CD4-positive, alpha-beta T cell (primary cell): ENCODE measurements around the gene NQO2. TPM values are rescaled to one million over a fixed set of nuclear protein-coding genes. Genes with fewer than 3 reads are reported as not detected.
A peak's percentile ranks its signal among the peaks of the same experiment; 100 is the strongest.

Experiments used
- ATAC-seq: fragments of 200-7000 bp; cut with Tn5 transposase; one replicate; pipeline ENCODE4 v1.10.0; 2022; ENCODE audit warnings: mild to moderate bottlenecking; ENCODE audit not compliant: poor library complexity
- CTCF ChIA-PET: fragments of 350-600 bp; sonication (Branson Sonifier 250); formaldehyde crosslinking; loops from one replicate; lab custom pipeline; 2021; ENCODE audit warnings: antibody characterized with exemption, inconsistent platforms; lab: Charles Lee
- POLR2A ChIA-PET: fragments of 350-600 bp; sonication (Branson Sonifier 250); formaldehyde crosslinking; loops from one replicate; lab custom pipeline; 2021; ENCODE audit warnings: antibody characterized with exemption, inconsistent platforms; lab: Charles Lee
- DNase-seq, 14 experiments: peaks; one replicate each; pipeline ENCODE4 v3.0.0-alpha.2; 2013 to 2020; ENCODE audit warnings: mixed read lengths in 2 of 14
- H3K27ac ChIP-seq, 2 donors: one replicate each; pipeline versions ENCODE4 v1.5.1 to v1.7.0; 2013; ENCODE audit warnings: low read length in 2 of 2, low read depth in 1 of 2, mild to moderate bottlenecking in 1 of 2
- H3K27me3 ChIP-seq, 2 experiments: 1 replicate in 1 of 2; 2 replicates in 1 of 2; pipeline versions ENCODE4 v1.6.1 to v1.7.0; 2013; ENCODE audit warnings: low read length in 2 of 2, control low read depth in 1 of 2, mild to moderate bottlenecking in 1 of 2, moderate library complexity in 1 of 2; ENCODE audit not compliant: insufficient read depth in 2 of 2, control insufficient read depth in 1 of 2
- H3K36me3 ChIP-seq: one replicate; pipeline ENCODE4 v1.6.1; 2013; ENCODE audit warnings: low read length, control low read depth; ENCODE audit not compliant: insufficient read depth
- H3K4me1 ChIP-seq: one replicate; pipeline ENCODE4 v1.6.1; 2013; ENCODE audit warnings: low read length, control low read depth; ENCODE audit not compliant: insufficient read depth
- H3K4me3 ChIP-seq: one replicate; pipeline ENCODE4 v1.5.1; 2013; ENCODE audit warnings: mild to moderate bottlenecking, low read length, moderate library complexity
- H3K9me3 ChIP-seq, 2 experiments: 1 replicate in 1 of 2; 2 replicates in 1 of 2; pipeline versions ENCODE4 v1.6.1 to v1.7.0; 2013; ENCODE audit warnings: low read length in 2 of 2, mild to moderate bottlenecking in 2 of 2, control low read depth in 1 of 2, moderate library complexity in 1 of 2; ENCODE audit not compliant: control insufficient read depth in 1 of 2, insufficient read depth in 1 of 2
- H3K27ac Mint-ChIP-seq: one replicate; pipeline ENCODE4 v1.8.0; 2020; ENCODE audit warnings: mixed read lengths
- H3K27me3 Mint-ChIP-seq: one replicate; pipeline ENCODE4 v1.8.0; 2021; ENCODE audit warnings: mixed read lengths
- H3K36me3 Mint-ChIP-seq: one replicate; pipeline ENCODE4 v1.8.0; 2021; ENCODE audit warnings: low read depth, mixed read lengths
- H3K4me1 Mint-ChIP-seq: one replicate; pipeline ENCODE4 v1.8.0; 2021; ENCODE audit warnings: low read depth, mixed read lengths
- H3K4me3 Mint-ChIP-seq: one replicate; pipeline ENCODE4 v1.8.0; 2020; ENCODE audit warnings: mild to moderate bottlenecking, mixed read lengths
- H3K9me3 Mint-ChIP-seq: one replicate; pipeline ENCODE4 v1.8.0; 2020; ENCODE audit warnings: mixed read lengths
- intact Hi-C, 2 experiments: fragments of 100-400 bp; cut with DNase I in 1 of 2; cut with micrococcal nuclease in 1 of 2; formaldehyde crosslinking; loops; one replicate each; pipeline versions ENCODE4 v1.15.1 to v1.9.0; 2023 to 2025; cut with DNase I, micrococcal nuclease
- total RNA-seq, 174 experiments: library from RNA in 2 of 174; stranded (reverse) in 2 of 174; gene quantifications; one replicate each; pipeline ENCODE4 v1.2.3 and lab custom pipeline; 2021 to 2026
- TF ChIP-seq, protein P1 (sequence below): fragments of 200-600 bp; IDR thresholded peaks from one replicate; pipeline ENCODE4 v1.8.0; 2022; ENCODE audit warnings: antibody characterized with exemption, mild to moderate bottlenecking

Gene NQO2
- total RNA-seq, 2 experiments from 2014 or later, result 6.7 to 7.7 TPM

DNA sequence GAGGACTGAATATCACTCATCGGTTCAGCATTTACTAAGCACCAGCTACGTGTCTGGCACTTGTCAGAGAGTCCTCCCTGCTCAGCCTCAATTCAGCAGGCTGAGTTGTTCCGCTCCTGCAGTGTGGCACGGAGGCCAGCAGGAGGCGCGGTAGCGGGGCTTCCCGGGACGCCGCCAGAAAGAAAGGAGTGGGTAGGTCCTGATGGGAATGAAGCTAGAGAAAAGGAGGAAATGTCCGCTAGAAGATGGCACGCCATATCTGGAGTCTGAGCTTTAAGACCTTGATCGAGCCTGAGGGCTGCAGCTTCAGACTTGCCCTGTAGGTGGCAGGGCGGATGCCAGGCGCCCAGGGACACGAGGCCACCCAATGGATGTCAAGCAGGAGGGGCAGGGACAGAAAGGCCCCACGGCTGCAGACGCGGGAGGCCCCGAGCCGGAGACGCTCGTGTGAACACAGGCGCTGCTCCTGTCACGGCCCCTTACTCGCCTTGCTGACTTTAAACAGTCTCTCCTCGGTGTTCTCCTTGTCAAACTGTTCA, 47.1 kb upstream of the NQO2 start:
- Histone ChIP-seq H3K4me1 (peaks cover 10% of the 10 kb centered on the region), H3K27ac (no peak overlapping the region), H3K4me3 (peak overlapping the region; percentile 26), H3K9me3 (peaks cover 0 to 7% of the 10 kb centered on the region in 2 experiments), H3K27me3 (no peaks in the 10 kb centered on the region), H3K36me3 (peaks cover 21% of the 10 kb centered on the region)
- H3K4me1 Mint-ChIP-seq, result no peaks in the 10 kb centered on the region
- no peaks in the 10 kb centered on the region for H3K27me3 Mint-ChIP-seq
- H3K27ac Mint-ChIP-seq, result no peak overlapping the region
- H3K9me3 Mint-ChIP-seq, result no peaks in the 10 kb centered on the region
- DNase-seq, result peak; percentile 20 to 88 (median 47)
- TF ChIP-seq, protein P1, sequence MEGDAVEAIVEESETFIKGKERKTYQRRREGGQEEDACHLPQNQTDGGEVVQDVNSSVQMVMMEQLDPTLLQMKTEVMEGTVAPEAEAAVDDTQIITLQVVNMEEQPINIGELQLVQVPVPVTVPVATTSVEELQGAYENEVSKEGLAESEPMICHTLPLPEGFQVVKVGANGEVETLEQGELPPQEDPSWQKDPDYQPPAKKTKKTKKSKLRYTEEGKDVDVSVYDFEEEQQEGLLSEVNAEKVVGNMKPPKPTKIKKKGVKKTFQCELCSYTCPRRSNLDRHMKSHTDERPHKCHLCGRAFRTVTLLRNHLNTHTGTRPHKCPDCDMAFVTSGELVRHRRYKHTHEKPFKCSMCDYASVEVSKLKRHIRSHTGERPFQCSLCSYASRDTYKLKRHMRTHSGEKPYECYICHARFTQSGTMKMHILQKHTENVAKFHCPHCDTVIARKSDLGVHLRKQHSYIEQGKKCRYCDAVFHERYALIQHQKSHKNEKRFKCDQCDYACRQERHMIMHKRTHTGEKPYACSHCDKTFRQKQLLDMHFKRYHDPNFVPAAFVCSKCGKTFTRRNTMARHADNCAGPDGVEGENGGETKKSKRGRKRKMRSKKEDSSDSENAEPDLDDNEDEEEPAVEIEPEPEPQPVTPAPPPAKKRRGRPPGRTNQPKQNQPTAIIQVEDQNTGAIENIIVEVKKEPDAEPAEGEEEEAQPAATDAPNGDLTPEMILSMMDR, result peak; percentile 93
- ATAC-seq, result peak; percentile 93
- peak overlapping the region; percentile 60 for H3K4me3 Mint-ChIP-seq
- ChIA-PET CTCF (interaction anchor here (0.6 to 1.6 kb wide), 6 partner anchors 11 to 111 kb away, joined by 3 to 9 read pairs (median 4); partner anchors contain the start of gene SERPINB1), POLR2A (interaction anchor here (1.2 to 3.6 kb wide), 4 partner anchors 8 to 37 kb away, joined by 3 to 31 read pairs (median 7); no protein-coding TSS in a partner anchor)
- intact Hi-C loops, result loop anchor here (1.0 to 5.0 kb wide), 2 partner anchors 35 to 37 kb away; no protein-coding TSS in a partner anchor
- no peaks in the 10 kb centered on the region for H3K36me3 Mint-ChIP-seq

DNA sequence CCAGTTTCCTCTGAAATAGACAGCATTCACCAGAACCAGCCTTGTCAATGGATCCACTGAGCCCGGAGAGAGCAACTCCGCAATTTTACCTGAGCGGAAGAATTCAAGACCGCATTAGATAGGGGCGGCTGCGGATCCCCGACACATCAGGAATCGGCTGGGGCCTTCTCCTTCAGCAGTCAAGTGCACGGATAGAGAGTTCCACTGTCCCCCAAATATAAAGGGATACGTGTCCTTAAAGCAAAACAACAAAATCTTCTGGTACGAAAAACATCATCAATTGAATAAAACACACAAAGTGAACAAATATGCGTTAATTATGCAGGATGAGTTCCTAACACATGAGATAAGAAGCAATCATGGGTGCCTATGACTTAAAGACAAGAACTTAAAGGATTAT, 46.6 kb upstream of the NQO2 start:
- Mint-ChIP-seq H3K27ac (no peak overlapping the region), H3K4me3 (no peak overlapping the region), H3K36me3 (no peaks in the 10 kb centered on the region), H3K27me3 (no peaks in the 10 kb centered on the region), H3K9me3 (no peaks in the 10 kb centered on the region), H3K4me1 (peaks cover 4% of the 10 kb centered on the region)
- intact Hi-C loops, result loop anchor here in 1 of 2 experiments (5.0 kb wide), 1 partner anchor 34 kb away; no protein-coding TSS in a partner anchor
- Histone ChIP-seq H3K4me1 (peaks cover 11% of the 10 kb centered on the region), H3K4me3 (no peak overlapping the region), H3K27ac (no peak overlapping the region), H3K27me3 (no peaks in the 10 kb centered on the region), H3K9me3 (peaks cover 0 to 7% of the 10 kb centered on the region in 2 experiments), H3K36me3 (peaks cover 17% of the 10 kb centered on the region)
- DNase-seq, result no peak
- TF ChIP-seq, protein P1, result no peak
- ChIA-PET CTCF (interaction anchor here (1.0 to 1.6 kb wide), 5 partner anchors 10 to 111 kb away, joined by 3 to 9 read pairs (median 4); partner anchors contain the start of gene SERPINB1), POLR2A (interaction anchor here (1.2 to 3.6 kb wide), 4 partner anchors 8 to 37 kb away, joined by 3 to 31 read pairs (median 7); no protein-coding TSS in a partner anchor)
- no peak for ATAC-seq

DNA sequence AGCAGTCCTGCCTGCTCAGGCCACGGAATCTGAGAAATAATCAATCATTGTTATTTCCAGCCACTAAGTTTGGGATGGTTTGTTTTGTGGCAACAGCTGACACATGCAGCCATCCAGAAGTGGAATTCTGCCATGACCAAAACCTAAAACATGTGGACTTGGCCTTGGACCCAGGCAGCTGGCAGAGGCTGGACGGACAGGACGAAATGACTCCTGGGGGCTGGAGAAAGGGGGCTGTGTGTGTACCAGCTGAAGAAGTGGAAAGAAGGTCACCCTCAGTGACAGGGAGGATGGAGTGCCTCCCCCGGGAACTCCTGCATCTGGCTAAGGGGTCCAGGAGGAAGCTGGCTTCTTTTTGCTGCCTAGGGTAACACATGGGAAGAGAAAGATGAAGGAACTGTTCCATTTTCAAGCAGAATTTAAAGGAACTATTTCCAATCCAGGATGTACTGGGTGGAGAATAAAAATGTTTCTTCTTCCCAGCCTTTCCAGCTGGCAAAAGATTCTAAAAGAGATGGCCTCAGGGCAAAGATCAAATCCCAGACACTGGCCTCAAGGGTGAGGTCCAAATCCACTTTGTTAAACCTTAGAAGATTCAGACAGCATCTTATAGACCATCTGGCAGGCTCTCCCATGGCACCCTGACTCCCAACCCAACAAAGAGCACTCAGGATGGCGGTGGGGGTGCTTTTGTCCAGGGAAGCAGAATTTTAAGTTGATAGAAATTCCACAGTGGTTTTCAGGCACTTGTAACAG, 42.6 kb upstream of the NQO2 start:
- Mint-ChIP-seq H3K36me3 (no peaks in the 10 kb centered on the region), H3K27me3 (no peaks in the 10 kb centered on the region), H3K9me3 (no peaks in the 10 kb centered on the region), H3K4me3 (no peak overlapping the region), H3K4me1 (peaks cover 9% of the 10 kb centered on the region), H3K27ac (no peak overlapping the region)
- POLR2A ChIA-PET, result interaction anchor here (0.7 kb wide), 1 partner anchor 17 kb away, joined by 3 read pairs; no protein-coding TSS in a partner anchor
- Histone ChIP-seq H3K27ac (no peak overlapping the region), H3K9me3 (peaks cover 0 to 7% of the 10 kb centered on the region in 2 experiments), H3K36me3 (peaks cover 11% of the 10 kb centered on the region), H3K4me1 (peaks cover 17% of the 10 kb centered on the region), H3K4me3 (no peak overlapping the region), H3K27me3 (no peaks in the 10 kb centered on the region)
- no peak for ATAC-seq
- intact Hi-C loops, result no loop called here
- TF ChIP-seq, protein P1, result no peak
- no peak for DNase-seq
- CTCF ChIA-PET, result no interaction called here
